ENCODE measurements around the gene DTHD1. TPM values are rescaled to one million over a fixed set of nuclear protein-coding genes. Genes with fewer than 3 reads are reported as not detected.

DTHD1 gene
- total RNA-seq, 3 donors from 2014 or later = 0.12 to 0.55 (median 0.22) TPM

DNA sequence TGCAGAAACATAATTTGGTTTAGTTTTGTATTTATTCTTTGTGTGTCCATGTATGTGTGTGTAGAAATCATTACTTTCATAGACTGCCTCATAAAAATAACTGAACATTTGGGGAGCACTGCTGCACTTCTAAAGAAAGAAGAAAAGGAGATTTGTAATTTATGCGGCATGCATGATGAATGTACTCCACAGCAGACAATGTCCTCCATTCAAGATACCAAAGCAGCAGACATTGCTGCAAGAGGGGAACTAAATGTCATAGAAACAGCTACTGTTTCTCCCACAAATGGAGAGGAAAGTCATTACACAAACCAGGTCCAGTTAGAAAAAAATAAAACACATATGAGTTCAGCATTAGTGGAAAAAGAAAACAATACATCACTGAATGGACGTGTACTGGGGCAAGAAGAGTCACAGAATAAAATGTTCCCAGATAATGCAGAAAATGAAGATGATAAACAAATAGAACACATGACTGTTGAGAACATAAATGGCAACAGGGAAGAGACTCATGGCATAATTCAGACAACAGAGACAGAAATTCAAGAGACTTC is 2.6 kb downstream of the DTHD1 start:
- intact Hi-C loops (cut with DNase I, micrococcal nuclease) = no loop called here
- ATAC-seq (no peak), DNase-seq (no peak)
- TF ChIP-seq CTCF (IDR thresholded peaks at IDR 0.05) = no peak
- H3K4me1 ChIP-seq (ENCODE audit: low read depth) = no peaks in the 10 kb centered on the region
- H3K9me3 ChIP-seq = no peaks in the 10 kb centered on the region
- no peaks in the 10 kb centered on the region for H3K36me3 ChIP-seq (ENCODE audit: low read depth)
- H3K4me3 ChIP-seq = no peak overlapping the region

GRCh38 chr4:36285784-36286480 is 4.5 kb downstream of the DTHD1 start:
- intact Hi-C loops (cut with DNase I, micrococcal nuclease) = no loop called here
- DNase-seq = peak in 1 of 3 donors; percentile 38
- H3K36me3 ChIP-seq (ENCODE audit: low read depth) = no peaks in the 10 kb centered on the region
- H3K4me3 ChIP-seq = no peak overlapping the region
- H3K9me3 ChIP-seq = no peaks in the 10 kb centered on the region
- peak; percentile 94 for ATAC-seq
- H3K4me1 ChIP-seq (ENCODE audit: low read depth) = no peaks in the 10 kb centered on the region
- no peak for TF ChIP-seq CTCF (IDR thresholded peaks at IDR 0.05)

- H3K4me1 ChIP-seq (ENCODE audit: low read depth) = no peaks in the 10 kb centered on the region
- ATAC-seq = no peak
- no peaks in the 10 kb centered on the region for H3K9me3 ChIP-seq
- H3K4me3 ChIP-seq = no peak overlapping the region
- DNase-seq = no peak
- TF ChIP-seq CTCF (IDR thresholded peaks at IDR 0.05) = no peak
- H3K36me3 ChIP-seq (ENCODE audit: low read depth) = no peaks in the 10 kb centered on the region
- intact Hi-C loops (cut with DNase I, micrococcal nuclease) = no loop called here
Observed at GRCh38 chr4:36286481-36286871, 5.1 kb downstream of the DTHD1 start.

DNA sequence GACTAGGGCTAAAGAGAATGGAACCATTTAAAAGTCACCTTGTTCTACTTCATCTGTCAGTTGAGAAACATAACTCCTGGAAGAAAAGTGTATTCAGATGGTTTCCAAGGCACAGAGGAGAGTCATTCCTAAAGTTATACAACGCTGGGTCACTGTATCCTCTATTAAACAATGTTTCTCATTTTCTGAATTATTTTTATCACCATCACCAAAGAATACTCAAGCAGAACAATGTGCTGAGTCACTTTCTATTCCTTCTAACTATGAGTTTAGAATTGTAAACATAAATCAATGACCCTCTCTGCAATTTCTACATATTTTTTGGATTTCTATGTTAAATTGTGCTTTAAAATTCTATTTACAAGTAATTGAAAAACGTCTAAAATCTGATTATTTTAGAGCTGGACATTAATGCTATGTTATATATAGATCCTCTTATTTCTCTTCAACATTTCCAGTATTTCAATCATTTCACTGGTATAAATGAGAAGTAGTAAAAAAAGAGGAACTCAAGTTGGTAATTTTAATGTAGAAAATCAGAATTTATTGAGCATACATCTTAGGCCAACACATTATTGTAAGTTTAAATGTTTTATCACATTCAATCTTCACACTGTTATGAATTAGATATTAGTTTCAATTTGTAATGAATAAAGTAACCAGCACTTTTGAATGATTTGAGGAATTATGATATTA is 7.5 kb downstream of the DTHD1 start:
- no peak overlapping the region for H3K4me3 ChIP-seq
- DNase-seq (no peak), ATAC-seq (no peak)
- intact Hi-C loops (cut with DNase I, micrococcal nuclease) = no loop called here
- no peaks in the 10 kb centered on the region for H3K9me3 ChIP-seq
- H3K4me1 ChIP-seq (ENCODE audit: low read depth) = no peaks in the 10 kb centered on the region
- no peak for TF ChIP-seq CTCF (IDR thresholded peaks at IDR 0.05)
- no peaks in the 10 kb centered on the region for H3K36me3 ChIP-seq (ENCODE audit: low read depth)

GRCh38 chr4:36290641-36291040 is 9.2 kb downstream of the DTHD1 start:
- TF ChIP-seq CTCF (IDR thresholded peaks at IDR 0.05) = no peak
- H3K4me1 ChIP-seq (ENCODE audit: low read depth) = no peaks in the 10 kb centered on the region
- no peak overlapping the region for H3K4me3 ChIP-seq
- no peaks in the 10 kb centered on the region for H3K36me3 ChIP-seq (ENCODE audit: low read depth)
- intact Hi-C loops (cut with DNase I, micrococcal nuclease) = no loop called here
- peak; percentile 79 for ATAC-seq
- DNase-seq = peak in 1 of 3 donors; percentile 72
- no peaks in the 10 kb centered on the region for H3K9me3 ChIP-seq

Data from mucosa of descending colon (tissue), 3 donors.